CD4-positive, alpha-beta T cell treated with Interleukin-10 for 1 hour (primary cell): Measurements from ENCODE around the gene RAB1A.
"Not testable (repeated sequence)": the region's sequence is repeated elsewhere in the genome, so short reads cannot be mapped to it uniquely, and the experiment has no call there.

ENCODE experiments used
- DNase-seq: peaks from one replicate; pipeline ENCODE4 v3.0.0-alpha.2; 2020

Gene RAB1A

DNA sequence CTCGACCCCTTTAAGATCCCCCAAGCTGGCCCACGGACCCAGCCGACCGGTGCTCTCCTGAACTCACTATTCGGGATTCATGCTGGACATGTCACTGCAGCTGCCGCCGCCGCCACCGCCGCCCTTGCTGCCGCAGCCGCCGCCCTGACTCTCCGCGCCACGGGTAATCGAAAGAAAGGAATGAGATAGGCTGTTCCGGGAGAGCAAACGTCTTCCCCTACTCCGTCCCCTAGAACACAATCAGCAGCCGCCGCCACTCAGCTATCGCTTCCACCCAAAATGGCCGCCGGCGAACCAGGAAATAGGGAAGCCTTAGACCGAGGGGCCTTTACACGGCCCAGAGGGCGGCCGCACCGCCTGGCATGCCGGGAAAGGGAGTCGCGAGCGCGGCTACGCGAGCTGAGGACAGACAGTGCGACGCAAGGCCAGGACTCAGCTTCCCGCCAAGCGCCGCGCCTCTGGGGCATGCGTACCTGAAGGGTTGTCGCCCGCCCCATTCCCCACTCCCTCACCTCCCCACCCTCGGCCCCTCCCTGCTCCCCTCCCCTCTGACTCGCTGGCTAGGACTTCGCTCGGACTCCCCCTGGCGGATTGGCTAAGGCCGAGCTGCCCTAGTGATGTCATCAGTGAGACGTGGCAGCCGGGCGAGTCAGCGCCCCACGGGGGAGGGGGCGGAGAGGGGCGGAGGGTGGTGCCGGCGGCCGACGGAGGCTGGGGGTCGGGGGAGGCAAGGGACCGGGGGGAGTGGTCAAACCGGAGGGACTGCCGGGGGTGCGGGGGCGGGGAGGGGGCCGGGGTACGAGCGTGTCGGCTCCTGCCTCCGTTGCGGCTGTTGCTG is at the start of gene RAB1A:
Gene RAB1A, minus strand, starts transcription at position 281 of the 838 bp plus-strand sequence. Its CDS starts 191 bp downstream, at position 90.
- DNase-seq, result peak; percentile 99

GRCh38 chr2:65177751-65178442 is 48.0 kb upstream of the RAB1A start:
- DNase-seq, result no peak

DNA sequence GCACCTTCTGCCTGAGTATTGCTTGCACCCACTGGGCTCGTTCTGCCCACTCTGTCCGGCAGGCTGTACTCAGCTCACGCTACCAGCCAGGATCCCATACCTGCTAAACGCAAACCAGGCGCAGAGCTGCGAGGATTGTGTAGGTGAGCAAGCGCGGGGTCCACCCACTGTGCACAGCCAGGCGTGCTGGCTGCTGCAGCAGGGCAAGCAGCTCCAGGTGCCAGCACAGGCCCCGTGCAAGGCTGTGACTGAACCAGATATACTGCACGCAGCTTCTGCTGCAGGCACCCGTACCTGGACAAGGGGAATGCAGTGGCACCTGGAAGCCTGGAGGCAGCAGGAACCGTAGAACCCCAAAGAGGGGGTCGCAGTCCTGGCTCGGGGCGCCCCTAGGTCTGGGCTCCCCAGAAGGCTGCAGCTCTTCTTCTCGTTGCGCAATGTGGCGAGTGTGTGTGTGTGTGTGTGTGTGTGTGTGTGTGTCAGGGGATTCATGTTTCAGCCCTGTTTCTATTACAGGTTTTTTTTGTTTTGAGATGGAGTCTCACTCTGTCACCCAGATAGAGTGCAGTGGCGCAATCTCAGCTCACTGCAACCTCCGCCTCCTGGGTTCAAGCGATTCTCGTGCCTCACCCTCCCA is 46.1 kb upstream of the RAB1A start:
- DNase-seq, result no peak

GRCh38 chr2:65174031-65174430 is 44.1 kb upstream of the RAB1A start:
- not testable (repeated sequence) for DNase-seq

- no peak for DNase-seq
Measured at GRCh38 chr2:65172994-65173790, 43.3 kb upstream of the RAB1A start.

- not testable (repeated sequence) for DNase-seq
Measured at GRCh38 chr2:65170611-65171477, 40.9 kb upstream of the RAB1A start.

DNA sequence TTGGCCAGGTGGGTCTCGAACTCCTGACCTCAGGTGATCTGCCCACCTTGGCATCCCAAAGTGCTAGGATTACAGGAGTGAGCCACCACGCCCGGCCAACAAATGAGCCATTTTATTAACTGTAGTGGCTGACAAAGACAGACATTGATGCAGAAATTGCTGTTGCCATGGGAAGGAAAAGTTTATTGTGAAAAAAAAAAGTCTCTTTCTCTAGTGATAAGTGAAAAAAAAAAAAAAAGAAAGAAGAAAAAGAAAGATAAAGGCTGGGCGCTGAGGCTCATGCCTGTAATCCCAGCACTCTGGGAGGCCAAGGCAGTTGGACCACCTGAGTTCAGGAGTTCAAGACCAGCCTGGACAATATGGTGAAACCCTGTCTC is 39.8 kb upstream of the RAB1A start:
- DNase-seq, result no peak

DNA sequence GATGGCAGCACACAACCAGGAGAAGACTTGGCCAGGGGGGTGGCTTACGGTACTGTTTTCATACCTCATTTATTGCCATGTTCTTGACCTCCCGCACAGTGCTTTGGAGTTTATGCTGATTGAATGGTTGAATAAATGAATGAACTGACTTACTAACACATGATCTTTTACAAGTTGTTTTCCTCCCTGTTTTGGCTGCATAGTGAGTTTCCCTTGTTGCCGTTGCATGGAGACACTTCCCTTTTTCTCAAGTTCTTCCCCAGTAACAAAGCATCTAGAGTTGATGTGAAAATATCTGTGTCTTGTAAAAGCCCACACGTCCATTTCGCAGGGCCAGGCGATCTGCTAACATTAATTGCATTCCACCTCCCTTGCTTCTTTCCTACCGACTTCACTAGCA is 35.7 kb upstream of the RAB1A start:
- no peak for DNase-seq

GRCh38 chr2:65164426-65164891 is 34.6 kb upstream of the RAB1A start:
- no peak for DNase-seq

- no peak for DNase-seq
Measured at GRCh38 chr2:65161551-65162100, 31.7 kb upstream of the RAB1A start.

GRCh38 chr2:65159906-65160305 is 30.0 kb upstream of the RAB1A start:
- no peak for DNase-seq

GRCh38 chr2:65159261-65159660 is 29.4 kb upstream of the RAB1A start:
- DNase-seq, result no peak

GRCh38 chr2:65158557-65158956 is 28.7 kb upstream of the RAB1A start:
- no peak for DNase-seq

GRCh38 chr2:65157856-65158255 is 27.9 kb upstream of the RAB1A start:
- DNase-seq, result not testable (repeated sequence)

DNA sequence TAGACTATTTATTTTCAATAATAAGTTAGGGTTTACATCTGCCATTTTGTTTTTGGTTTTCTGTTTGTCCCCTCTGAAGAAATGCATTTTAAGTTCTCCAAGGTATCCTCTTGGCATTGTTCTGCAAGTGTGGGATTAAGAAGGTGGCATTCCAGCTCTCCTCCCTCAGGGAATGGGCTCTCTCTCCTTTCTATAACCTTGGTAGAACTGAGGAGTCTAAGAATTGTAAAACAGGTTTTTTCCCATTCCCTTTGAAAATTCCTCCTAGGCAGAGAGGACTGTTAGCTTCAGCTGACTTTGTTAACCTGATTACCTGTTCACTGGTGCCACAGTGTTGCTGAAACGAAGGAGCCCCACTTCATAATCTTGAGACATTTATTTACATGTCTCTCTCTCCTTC is 26.1 kb upstream of the RAB1A start:
- DNase-seq, result no peak

DNA sequence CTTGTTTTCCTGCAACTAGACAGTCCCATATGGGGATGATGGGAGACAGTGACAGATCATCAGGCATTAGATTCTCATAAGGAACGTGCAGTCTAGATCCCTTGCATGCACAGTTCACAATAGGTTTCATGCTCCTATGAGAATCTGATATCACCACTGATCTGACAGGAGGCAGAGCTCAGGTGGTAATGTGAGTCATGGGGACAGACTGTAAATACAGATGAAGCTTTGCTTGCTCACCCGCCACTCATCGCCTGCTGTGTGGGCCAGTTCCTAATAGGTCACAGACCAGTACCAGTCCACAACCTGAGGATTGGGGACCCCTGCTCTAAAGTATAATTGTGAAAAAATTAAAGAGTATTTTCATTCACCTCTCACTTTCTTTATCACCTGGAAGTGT is 23.6 kb upstream of the RAB1A start:
- no peak for DNase-seq

DNA sequence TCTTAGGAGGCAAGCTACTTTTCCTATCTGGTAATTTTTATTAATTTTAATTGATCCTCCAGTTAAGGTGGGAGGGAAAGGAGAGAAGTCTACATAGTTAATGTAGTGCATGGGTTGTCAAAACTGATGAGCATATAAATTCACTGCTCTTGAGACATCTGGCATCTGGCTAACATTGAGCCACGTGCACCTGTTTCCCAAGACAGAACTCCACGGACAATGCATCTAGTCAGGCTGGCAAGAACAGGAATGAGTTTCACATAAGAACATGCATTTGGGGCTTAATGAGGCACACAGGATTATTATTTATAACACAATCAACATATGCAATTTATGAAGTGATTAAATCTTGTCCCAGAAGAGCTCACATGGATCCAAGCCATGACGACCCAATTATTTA is 16.2 kb upstream of the RAB1A start:
- no peak for DNase-seq

GRCh38 chr2:65144571-65144970 is 14.7 kb upstream of the RAB1A start:
- DNase-seq, result no peak

GRCh38 chr2:65142515-65142914 is 12.6 kb upstream of the RAB1A start:
- no peak for DNase-seq

GRCh38 chr2:65137197-65137775 is 7.4 kb upstream of the RAB1A start:
- DNase-seq, result no peak

- DNase-seq, result no peak
Measured at GRCh38 chr2:65136253-65136652, 6.3 kb upstream of the RAB1A start.
